ENCODE data around the gene HIF3A. TPM values are rescaled to one million over a fixed set of nuclear protein-coding genes. Genes with fewer than 3 reads are reported as not detected.
A peak's percentile ranks its signal among the peaks of the same experiment; 100 is the strongest.
"Not testable (repeated sequence)": the region's sequence is repeated elsewhere in the genome, so short reads cannot be mapped to it uniquely, and the experiment has no call there.

The HIF3A gene
- total RNA-seq, 1 experiment from 2014 or later = 31.9 TPM

- Histone ChIP-seq H3K79me1 (ENCODE audit: insufficient read depth, low read depth, low read length, poor library complexity, severe bottlenecking) (no peaks in the 10 kb centered on the region), H3K9me3 (ENCODE audit: control insufficient read depth, low read depth, low read length) (no peaks in the 10 kb centered on the region), H3K23ac (ENCODE audit: insufficient read length, low read depth, low read length) (no peak overlapping the region), H3K23me2 (ENCODE audit: insufficient read length, low read depth, low read length, poor library complexity, severe bottlenecking) (no peaks in the 10 kb centered on the region), H2BK5ac (ENCODE audit: insufficient read length, low read length) (no peak overlapping the region), H3K27ac (ENCODE audit: insufficient read length, low read depth, low read length) (no peak overlapping the region), H4K5ac (ENCODE audit: insufficient read length, low read depth, low read length) (no peak overlapping the region), H4K91ac (ENCODE audit: insufficient read length, low read depth, low read length) (no peak overlapping the region), H2BK15ac (ENCODE audit: low read depth, low read length) (no peak overlapping the region), H3K4me2 (ENCODE audit: insufficient read depth, insufficient read length, low read length) (no peak overlapping the region), H3K4me1 (ENCODE audit: insufficient read depth, low read length) (peaks cover 5% of the 10 kb centered on the region; the same call in 1 of the 2 replicates), H3K56ac (ENCODE audit: insufficient read length, low read depth, low read length) (no peak overlapping the region), H2BK20ac (ENCODE audit: low read depth, low read length, poor library complexity, severe bottlenecking) (no peak overlapping the region), H3K18ac (ENCODE audit: insufficient read length, low read depth, low read length) (no peak overlapping the region), H3K79me2 (ENCODE audit: insufficient read depth, low read length) (no peaks in the 10 kb centered on the region), H3K27me3 (ENCODE audit: insufficient read depth, low read length) (no peaks in the 10 kb centered on the region), H2AFZ (ENCODE audit: low read length) (no peak overlapping the region), H2BK12ac (ENCODE audit: insufficient read length, low read depth, low read length) (no peak overlapping the region), H3K9ac (ENCODE audit: extremely low read depth, insufficient read length, low read length) (no peak overlapping the region), H4K20me1 (ENCODE audit: control insufficient read depth, insufficient read depth, insufficient read length) (no peaks in the 10 kb centered on the region), H3K14ac (ENCODE audit: insufficient read depth, low read length) (no peak overlapping the region; the same call in 1 of the 2 replicates), H3T11ph (ENCODE audit: low read length) (no peak overlapping the region), H2AK5ac (ENCODE audit: insufficient read length, low read length) (no peak overlapping the region), H4K8ac (replicated peaks; ENCODE audit: insufficient read length, low read depth, low read length) (no peak overlapping the region), H2BK120ac (ENCODE audit: low read depth, low read length, poor library complexity, severe bottlenecking) (no peak overlapping the region), H3K4ac (ENCODE audit: low read depth, low read length) (no peak overlapping the region)
- Mint-ChIP-seq H3K4me1 (peaks cover 31 to 38% of the 10 kb centered on the region in 2 experiments), H3K27me3 (ENCODE audit: low read depth) (no peaks in the 10 kb centered on the region; the same call in none of the 2 replicates), H3K36me3 (ENCODE audit: insufficient read depth in 1 of 3, low read depth in 3 of 3) (peaks cover 0 to 5% (median 0%) of the 10 kb centered on the region in 3 experiments; a peak in 1 of 7 replicates), H3K9me3 (peaks cover 4% of the 10 kb centered on the region in 2 experiments; a peak in 3 of 5 replicates), H3K27ac (peak overlapping the region; percentile 12 to 96 (median 80); a peak in 5 of 7 replicates), H3K4me3 (peak overlapping the region in 1 of 2 experiments; percentile 35; a peak in 2 of 5 replicates)
- no peak for TF ChIP-seq CTCF (conservative IDR thresholded peaks at IDR 0.05)
- no peak for DNase-seq
- no CpG with 5 or more reads among the region's 8 CpGs for WGBS (ENCODE audit: extremely low coverage, insufficient read length, low lambda C conversion rate)
These were observed 25.2 kb upstream of the HIF3A start for GRCh38 chr19:46271481-46272197.

- not testable (repeated sequence) for H3K27me3 Mint-ChIP-seq (ENCODE audit: low read depth); H3K27me3 ChIP-seq (ENCODE audit: insufficient read depth, low read length); H3K36me3 Mint-ChIP-seq (ENCODE audit: insufficient read depth in 1 of 3, low read depth in 3 of 3); H4K91ac ChIP-seq (ENCODE audit: insufficient read length, low read depth, low read length); H3K27ac Mint-ChIP-seq; H4K5ac ChIP-seq (ENCODE audit: insufficient read length, low read depth, low read length); H3K4me2 ChIP-seq (ENCODE audit: insufficient read depth, insufficient read length, low read length); H3K14ac ChIP-seq (ENCODE audit: insufficient read depth, low read length); H2AFZ ChIP-seq (ENCODE audit: low read length); H2AK5ac ChIP-seq (ENCODE audit: insufficient read length, low read length); H3K4me3 Mint-ChIP-seq; H4K8ac ChIP-seq (replicated peaks; ENCODE audit: insufficient read length, low read depth, low read length); H3K79me1 ChIP-seq (ENCODE audit: insufficient read depth, low read depth, low read length, poor library complexity, severe bottlenecking); H2BK15ac ChIP-seq (ENCODE audit: low read depth, low read length); H3K23me2 ChIP-seq (ENCODE audit: insufficient read length, low read depth, low read length, poor library complexity, severe bottlenecking); DNase-seq; H3K27ac ChIP-seq (ENCODE audit: insufficient read length, low read depth, low read length); H2BK5ac ChIP-seq (ENCODE audit: insufficient read length, low read length); H3T11ph ChIP-seq (ENCODE audit: low read length); H3K4me1 ChIP-seq (ENCODE audit: insufficient read depth, low read length); H3K9me3 ChIP-seq (ENCODE audit: control insufficient read depth, low read depth, low read length); H2BK20ac ChIP-seq (ENCODE audit: low read depth, low read length, poor library complexity, severe bottlenecking); H2BK120ac ChIP-seq (ENCODE audit: low read depth, low read length, poor library complexity, severe bottlenecking); H3K4ac ChIP-seq (ENCODE audit: low read depth, low read length); H2BK12ac ChIP-seq (ENCODE audit: insufficient read length, low read depth, low read length); H4K20me1 ChIP-seq (ENCODE audit: control insufficient read depth, insufficient read depth, insufficient read length); H3K9ac ChIP-seq (ENCODE audit: extremely low read depth, insufficient read length, low read length); H3K56ac ChIP-seq (ENCODE audit: insufficient read length, low read depth, low read length); H3K79me2 ChIP-seq (ENCODE audit: insufficient read depth, low read length); H3K23ac ChIP-seq (ENCODE audit: insufficient read length, low read depth, low read length); H3K18ac ChIP-seq (ENCODE audit: insufficient read length, low read depth, low read length)
- peaks cover 10 to 11% of the 10 kb centered on the region in 2 experiments; a peak in 3 of 5 replicates for H3K9me3 Mint-ChIP-seq
- no CpG with 5 or more reads among the region's 6 CpGs for WGBS (ENCODE audit: extremely low coverage, insufficient read length, low lambda C conversion rate)
- H3K4me1 Mint-ChIP-seq = peaks cover 50 to 56% of the 10 kb centered on the region in 2 experiments
These were observed 22.9 kb upstream of the HIF3A start for GRCh38 chr19:46273931-46274330.

All from H9 (cell line).